GM12801 (cell line): Measurements from ENCODE around the gene PRKAG3.

ENCODE experiments used
- CTCF ChIP-seq: IDR thresholded peaks from one replicate; pipeline ENCODE4 v1.5.1; 2011; ENCODE audit warnings: control low read depth; ENCODE audit not compliant: insufficient read length; ENCODE audit errors: extremely low read depth

Gene PRKAG3

DNA sequence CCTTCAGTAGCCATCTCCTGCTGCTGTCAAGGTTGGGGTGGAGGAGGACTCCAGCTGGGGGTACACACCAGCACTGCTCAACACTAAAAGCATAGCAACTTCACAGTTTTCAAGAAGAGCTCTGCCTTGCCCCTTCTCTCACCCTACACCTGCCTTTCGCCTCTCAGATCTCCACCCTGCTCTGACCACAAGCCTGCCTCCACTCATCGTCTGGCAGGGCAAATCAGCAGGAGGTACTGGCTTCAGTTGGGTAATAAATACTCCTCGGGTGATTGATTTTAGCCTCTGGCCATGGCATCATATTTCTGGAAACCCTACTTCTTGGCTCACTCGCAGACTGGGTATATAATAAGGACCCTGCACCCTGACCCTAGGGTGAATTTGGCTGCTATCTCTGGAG, 3.1 kb upstream of the PRKAG3 start:
- no peak for TF ChIP-seq CTCF

DNA sequence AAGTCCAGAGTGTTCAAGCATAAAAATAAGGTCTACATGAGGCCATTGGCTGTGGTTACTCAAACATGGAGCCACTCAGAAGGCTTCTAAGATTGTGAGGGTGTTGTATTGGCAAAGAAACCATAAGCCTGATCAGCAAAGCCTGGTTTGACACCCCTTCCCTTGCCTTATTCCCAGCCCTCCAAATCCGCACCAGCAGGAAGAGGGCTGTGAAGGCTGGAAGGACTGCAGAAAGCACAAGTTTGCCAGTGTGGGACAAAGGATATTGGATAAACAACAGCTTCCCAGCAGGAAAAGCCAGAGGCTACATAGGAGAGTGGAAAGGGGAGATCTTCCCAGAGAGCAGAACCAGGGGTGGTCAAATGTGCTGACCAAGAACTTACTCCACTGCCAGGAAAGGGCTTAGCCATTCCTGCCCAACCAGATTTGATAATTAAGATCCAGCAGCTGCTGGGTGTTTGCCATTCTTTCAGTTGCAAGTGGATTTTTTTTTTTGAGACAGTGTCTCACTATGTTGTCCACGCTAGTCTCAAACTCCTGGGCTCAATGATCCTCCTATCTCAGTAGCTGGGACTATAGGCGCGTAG, 1.5 kb upstream of the PRKAG3 start:
- no peak for TF ChIP-seq CTCF

- TF ChIP-seq CTCF, result no peak
Measured at GRCh38 chr2:218832520-218832919, 917 bp upstream of the PRKAG3 start.

DNA sequence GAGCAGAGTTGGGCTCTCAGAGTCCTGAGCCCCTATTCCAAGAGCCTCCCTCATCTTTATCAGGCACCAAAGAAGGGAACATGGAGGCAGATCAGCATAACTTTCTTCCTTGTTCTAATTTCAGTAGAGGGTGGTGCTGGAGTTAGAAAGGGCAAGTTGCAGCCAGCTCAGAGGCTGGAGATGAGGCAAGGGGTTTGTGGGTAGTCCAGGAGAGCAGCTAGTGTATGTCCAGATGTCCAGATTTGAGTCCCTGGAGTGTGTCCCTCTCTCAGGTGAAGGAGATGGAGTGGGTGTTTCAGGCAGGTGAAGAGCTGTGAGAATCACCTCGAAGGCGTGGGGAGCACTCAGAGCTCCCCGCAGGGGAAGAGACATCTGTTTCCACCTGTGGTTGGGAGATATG, 478 bp upstream of the PRKAG3 start:
- no peak for TF ChIP-seq CTCF

- TF ChIP-seq CTCF, result no peak
Measured at GRCh38 chr2:218830526-218831306, 887 bp downstream of the PRKAG3 start.

GRCh38 chr2:218829868-218830451, 1.6 kb downstream of the PRKAG3 start:
- TF ChIP-seq CTCF, result no peak

DNA sequence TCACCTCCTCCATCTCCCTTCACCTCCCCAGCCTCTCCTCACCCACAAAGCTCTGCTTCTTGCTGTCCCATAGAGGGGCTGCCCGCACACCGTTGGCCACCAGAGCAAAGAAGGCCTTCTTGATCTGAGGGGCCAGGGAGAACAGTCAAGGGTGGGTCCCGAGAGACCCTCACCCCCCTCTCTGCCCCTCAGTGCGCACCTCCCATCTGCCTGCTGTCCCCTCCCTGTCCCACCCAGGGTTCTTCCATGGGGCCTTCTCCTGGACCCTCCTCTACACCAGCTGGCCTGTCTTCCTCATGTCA, 3.2 kb downstream of the PRKAG3 start:
- TF ChIP-seq CTCF, result no peak
